Transverse colon (tissue), 4 donors: ENCODE results near the gene SPEG. TPM values are rescaled to one million over a fixed set of nuclear protein-coding genes. Genes with fewer than 3 reads are reported as not detected.

Experiments used
- DNase-seq: peaks from one replicate; pipeline ENCODE4 v3.0.0-alpha.2; 2019
- H3K27ac ChIP-seq, 4 donors: fragments of 200-600 bp; sonication (generic); 2 replicates each; pipeline ENCODE4 v1.5.1; 2016 to 2018; ENCODE audit warnings: inconsistent platforms in 4 of 4
- H3K27me3 ChIP-seq: fragments of 200-600 bp; sonication (generic); 2 replicates; pipeline ENCODE4 v1.5.1; 2017; ENCODE audit warnings: inconsistent platforms
- H3K36me3 ChIP-seq, 4 donors: fragments of 200-600 bp; sonication (generic); 2 replicates each; pipeline ENCODE4 v1.5.1; 2017 to 2019; ENCODE audit warnings: inconsistent platforms in 4 of 4
- H3K4me1 ChIP-seq, 4 donors: fragments of 200-600 bp; sonication (generic); 2 replicates each; pipeline ENCODE4 v1.5.1; 2017 to 2020; ENCODE audit warnings: inconsistent platforms in 4 of 4
- H3K4me3 ChIP-seq, 4 donors: fragments of 200-600 bp; sonication (generic); 1 replicate in 1 of 4; 2 replicates in 3 of 4; pipeline versions ENCODE4 v1.5.1 to v1.6.1; 2017 to 2019; ENCODE audit warnings: inconsistent platforms in 4 of 4
- H3K9me3 ChIP-seq, 2 donors: fragments of 200-600 bp; sonication (generic); 2 replicates each; pipeline ENCODE4 v1.5.1; 2017 to 2019; ENCODE audit warnings: inconsistent platforms in 2 of 2
- CTCF ChIP-seq, 5 experiments: fragments of 200-600 bp in 3 of 5; fragments of 450-650 bp in 2 of 5; sonication (generic) in 3 of 5; IDR thresholded peaks; 1 replicate in 2 of 5; 2 replicates in 3 of 5; pipeline ENCODE4 v1.5.1; 2016 to 2017; ENCODE audit warnings: antibody characterized with exemption in 5 of 5, inconsistent platforms in 3 of 5, mild to moderate bottlenecking in 2 of 5, moderate library complexity in 1 of 5
- EP300 ChIP-seq: sonication (generic); formaldehyde crosslinking; IDR thresholded peaks from one replicate; pipeline ENCODE4 v1.6.1; 2017; ENCODE audit warnings: antibody characterized with exemption, low read depth
- POLR2A ChIP-seq: fragments of 450-650 bp; IDR thresholded peaks from one replicate; pipeline ENCODE4 v1.6.1; 2016; ENCODE audit warnings: antibody characterized with exemption, mild to moderate bottlenecking, moderate library complexity
- POLR2AphosphoS5 ChIP-seq, 3 donors: sonication (generic); formaldehyde crosslinking; IDR thresholded peaks; one replicate each; pipeline ENCODE4 v1.6.1; 2016; ENCODE audit warnings: antibody characterized with exemption in 3 of 3
- WGBS, 2 donors: methylation state at CpG; one replicate each; pipeline ENCODE4 v1.1.5; 2018; ENCODE audit warnings: low coverage in 1 of 2; 5-methylcytosine and 5-hydroxymethylcytosine counted together
- in situ Hi-C, 4 donors: fragments of 200-750 bp; cut with MboI; loops; one replicate each; pipeline versions ENCODE4 v1.15.0 to v1.15.1; 2017; ENCODE audit warnings: low sequenced_read_pairs in 3 of 4, low pct_ligation_motif_present in 1 of 4, low pct_unique_long_range_greater_than_20kb in 1 of 4
- intact Hi-C: fragments of 100-400 bp; cut with DNase I; formaldehyde crosslinking; loops from one replicate; pipeline ENCODE4 v1.15.1; 2023; ENCODE audit warnings: low total_unique reads
- total RNA-seq, 4 donors: library from RNA; depleted of rRNA; stranded (reverse); fragments of >200 nt; gene quantifications; one replicate each; pipeline ENCODE4 v1.1.0, GENCODE V29; 2016

Gene SPEG
- total RNA-seq, 4 donors from 2014 or later, result 26.5 to 95.8 (median 48.5) TPM

GRCh38 chr2:219511547-219512325 lies 77.1 kb downstream of the SPEG start:
- Histone ChIP-seq H3K9me3 (no peaks in the 10 kb centered on the region), H3K27ac (no peak overlapping the region), H3K27me3 (peaks cover 69% of the 10 kb centered on the region), H3K4me3 (no peak overlapping the region), H3K36me3 (no peaks in the 10 kb centered on the region), H3K4me1 (peaks cover 6 to 18% (median 13%) of the 10 kb centered on the region in 4 donors)
- no peak for DNase-seq
- TF ChIP-seq EP300 (no peak), POLR2A (no peak), CTCF (IDR thresholded peaks at IDR 0.05) (no peak), POLR2AphosphoS5 (IDR thresholded peaks at IDR 0.05) (no peak)
- intact Hi-C loops, result no loop called here
- WGBS, 2 donors, result 26 to 32% methylated on average over 6 to 15 of the region's 15 CpGs
- in situ Hi-C loops, result no loop called here

- Histone ChIP-seq H3K4me3 (no peak overlapping the region), H3K27ac (no peak overlapping the region), H3K4me1 (peaks cover 6 to 18% (median 13%) of the 10 kb centered on the region in 4 donors), H3K36me3 (no peaks in the 10 kb centered on the region), H3K27me3 (peaks cover 77% of the 10 kb centered on the region), H3K9me3 (no peaks in the 10 kb centered on the region)
- in situ Hi-C loops, result no loop called here
- intact Hi-C loops, result no loop called here
- DNase-seq, result no peak
- no peak for TF ChIP-seq POLR2AphosphoS5 (IDR thresholded peaks at IDR 0.05)
- TF ChIP-seq EP300, result no peak
- no peak for TF ChIP-seq CTCF (IDR thresholded peaks at IDR 0.05)
- no peak for TF ChIP-seq POLR2A
- 31 to 40% methylated on average over 4 to 14 of the region's 16 CpGs for WGBS, 2 donors
Observed at GRCh38 chr2:219512524-219513216, 78.0 kb downstream of the SPEG start.

GRCh38 chr2:219513787-219514186 lies 79.1 kb downstream of the SPEG start:
- Histone ChIP-seq H3K36me3 (no peaks in the 10 kb centered on the region), H3K9me3 (no peaks in the 10 kb centered on the region), H3K4me1 (peaks cover 6 to 17% (median 13%) of the 10 kb centered on the region in 4 donors), H3K4me3 (no peak overlapping the region), H3K27me3 (peaks cover 77% of the 10 kb centered on the region), H3K27ac (no peak overlapping the region)
- TF ChIP-seq EP300 (no peak), POLR2A (no peak), CTCF (IDR thresholded peaks at IDR 0.05) (no peak), POLR2AphosphoS5 (IDR thresholded peaks at IDR 0.05) (no peak)
- intact Hi-C loops, result no loop called here
- WGBS, 2 donors, result 27 to 36% methylated on average over 4 of the region's 4 CpGs
- DNase-seq, result no peak
- in situ Hi-C loops, result no loop called here

GRCh38 chr2:219514196-219514761 lies 79.6 kb downstream of the SPEG start, which contains the start of gene ASIC4:
TSS of gene ASIC4 (plus strand) at chr2:219514482. CDS start at chr2:219514725, 243 bp downstream.
- intact Hi-C loops, result no loop called here
- Histone ChIP-seq H3K27ac (no peak within 1 kb of the TSS), H3K4me1 (peaks cover 2 to 12% (median 11%) of the 10 kb centered on the region in 4 donors), H3K27me3 (peaks cover 77% of the 10 kb centered on the region), H3K9me3 (no peaks in the 10 kb centered on the region), H3K36me3 (no peaks in the 10 kb centered on the region), H3K4me3 (no peak within 1 kb of the TSS)
- in situ Hi-C loops, result no loop called here
- 11% methylated on average over 31 of the region's 31 CpGs; no CpG with 5 or more reads in 1 of the 2 donors for WGBS, 2 donors
- no peak for DNase-seq
- no peak for TF ChIP-seq CTCF (IDR thresholded peaks at IDR 0.05)
- TF ChIP-seq EP300, result no peak
- no peak for TF ChIP-seq POLR2AphosphoS5 (IDR thresholded peaks at IDR 0.05)
- no peak for TF ChIP-seq POLR2A
